NCI-H1092 (cell line): ENCODE results near the gene MLC1.
"Not testable (repeated sequence)": the region's sequence is repeated elsewhere in the genome, so short reads cannot be mapped to it uniquely, and the experiment has no call there.

Source experiments
- DNase-seq: peaks from one replicate; lab custom pipeline; 2025; lab: John Stamatoyannopoulos, UW

MLC1 gene

GRCh38 chr22:50102946-50103345 lies 17.7 kb upstream of the MLC1 start:
- DNase-seq = no peak

- no peak for DNase-seq
These were observed 16.8 kb upstream of the MLC1 start for GRCh38 chr22:50101870-50102565.

GRCh38 chr22:50098052-50098451 lies 12.8 kb upstream of the MLC1 start:
- DNase-seq = no peak

GRCh38 chr22:50092342-50092741 lies 7.1 kb upstream of the MLC1 start:
- DNase-seq = no peak

- DNase-seq = no peak
These were observed 6.0 kb upstream of the MLC1 start for GRCh38 chr22:50091092-50091768.

GRCh38 chr22:50090412-50090714 lies 5.1 kb upstream of the MLC1 start:
- DNase-seq = no peak

GRCh38 chr22:50089682-50090411 lies 4.6 kb upstream of the MLC1 start, which contains the start of gene MOV10L1:
Gene MOV10L1, plus strand, starts transcription at chr22:50090006. Its CDS starts 83 bp downstream, at chr22:50090089.
- DNase-seq = no peak

GRCh38 chr22:50089231-50089630 lies 4.0 kb upstream of the MLC1 start:
- DNase-seq = no peak

GRCh38 chr22:50088096-50088495 lies 2.9 kb upstream of the MLC1 start:
- no peak for DNase-seq

GRCh38 chr22:50087646-50088045 lies 2.4 kb upstream of the MLC1 start:
- DNase-seq = no peak

- not testable (repeated sequence) for DNase-seq
These were observed 1.7 kb upstream of the MLC1 start for GRCh38 chr22:50086975-50087374.

GRCh38 chr22:50086526-50086925 lies 1.3 kb upstream of the MLC1 start:
- DNase-seq = no peak

- DNase-seq = no peak
These were observed 608 bp downstream of the MLC1 start for GRCh38 chr22:50084614-50085021.

GRCh38 chr22:50084080-50084477 lies 1.1 kb downstream of the MLC1 start:
- DNase-seq = no peak

- no peak for DNase-seq
These were observed 1.7 kb downstream of the MLC1 start for GRCh38 chr22:50083462-50084079.

- DNase-seq = no peak
These were observed 2.2 kb downstream of the MLC1 start for GRCh38 chr22:50082961-50083461.

- DNase-seq = no peak
These were observed 3.0 kb downstream of the MLC1 start for GRCh38 chr22:50082197-50082715.

GRCh38 chr22:50081426-50082196 lies 3.6 kb downstream of the MLC1 start:
- no peak for DNase-seq

- DNase-seq = no peak
These were observed 5.2 kb downstream of the MLC1 start for GRCh38 chr22:50080077-50080465.

GRCh38 chr22:50078761-50079160 lies 6.5 kb downstream of the MLC1 start:
- DNase-seq = no peak

- no peak for DNase-seq
These were observed 7.0 kb downstream of the MLC1 start for GRCh38 chr22:50078246-50078645.
